ENCODE data around the gene FCER1G.

Gene FCER1G

DNA sequence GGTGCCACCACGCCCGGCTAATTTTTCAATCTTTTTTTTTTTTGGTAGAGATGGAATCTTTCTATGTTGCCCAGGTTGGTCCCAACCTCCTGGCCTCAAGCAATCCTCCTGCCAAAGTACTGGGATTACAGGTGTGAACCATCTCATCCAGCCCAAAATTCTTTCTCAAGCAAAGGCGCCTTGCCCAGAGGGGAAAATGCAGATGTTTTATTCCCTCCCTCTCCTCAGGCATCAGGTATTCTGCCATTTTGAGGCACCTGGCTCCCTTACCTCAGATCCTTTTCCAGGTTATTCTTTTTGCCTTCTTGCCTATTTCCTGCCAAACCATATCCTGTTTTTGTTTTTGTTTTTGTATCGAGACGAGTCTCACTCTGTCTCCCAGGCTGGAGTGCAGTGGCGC is 26.7 kb upstream of the FCER1G start:
- no peak for DNase-seq (ENCODE audit: low read depth, low spot score)

DNA sequence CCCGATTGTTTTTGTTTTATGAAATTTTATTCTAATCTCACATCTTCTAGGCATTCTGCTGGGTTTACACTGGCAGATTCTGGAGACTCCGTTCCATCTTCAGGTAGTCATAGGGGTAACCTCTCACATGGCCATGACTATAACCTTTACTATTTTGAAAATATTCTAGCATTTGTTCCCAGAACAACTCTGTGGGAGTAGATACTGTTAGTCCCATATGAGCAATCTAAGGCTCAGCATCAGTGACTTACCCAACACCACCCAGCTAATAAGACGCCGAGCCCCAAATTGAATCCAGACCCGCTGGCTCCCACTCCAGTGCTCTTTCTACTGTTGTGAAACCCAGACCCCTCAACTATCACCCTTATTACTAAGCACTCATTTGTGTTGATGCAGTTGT is 26.1 kb upstream of the FCER1G start:
- no peak for DNase-seq (ENCODE audit: low read depth, low spot score)

DNA sequence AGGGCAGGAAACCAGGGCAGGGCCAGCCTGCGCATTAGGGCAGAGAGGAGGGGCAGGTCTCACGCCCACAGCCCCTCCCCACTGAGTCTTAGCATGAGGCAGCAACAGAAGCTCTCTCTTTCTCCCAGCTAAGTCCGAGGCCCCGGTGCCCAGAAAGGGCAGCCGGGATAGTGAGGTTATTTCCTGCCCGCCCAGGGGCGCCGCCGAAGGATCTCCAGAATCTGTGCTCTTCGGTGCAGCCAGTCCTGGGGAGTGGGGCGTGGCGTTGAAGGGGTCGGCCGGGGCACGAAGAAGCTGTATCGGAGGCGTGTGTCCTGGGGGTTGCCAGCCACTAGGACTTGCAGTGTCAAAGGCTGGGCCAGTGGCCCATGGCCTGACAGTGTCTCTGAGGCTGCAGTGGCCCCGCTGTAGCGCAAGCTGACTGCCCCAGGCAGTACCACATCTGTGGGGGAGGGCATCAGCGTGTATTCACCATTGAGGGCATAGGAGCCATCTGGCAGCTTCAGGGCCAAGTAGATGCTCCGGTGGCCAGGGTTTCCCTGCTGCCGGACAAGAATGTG is 24.1 kb upstream of the FCER1G start:
- no peak for DNase-seq (ENCODE audit: low read depth, low spot score)

DNA sequence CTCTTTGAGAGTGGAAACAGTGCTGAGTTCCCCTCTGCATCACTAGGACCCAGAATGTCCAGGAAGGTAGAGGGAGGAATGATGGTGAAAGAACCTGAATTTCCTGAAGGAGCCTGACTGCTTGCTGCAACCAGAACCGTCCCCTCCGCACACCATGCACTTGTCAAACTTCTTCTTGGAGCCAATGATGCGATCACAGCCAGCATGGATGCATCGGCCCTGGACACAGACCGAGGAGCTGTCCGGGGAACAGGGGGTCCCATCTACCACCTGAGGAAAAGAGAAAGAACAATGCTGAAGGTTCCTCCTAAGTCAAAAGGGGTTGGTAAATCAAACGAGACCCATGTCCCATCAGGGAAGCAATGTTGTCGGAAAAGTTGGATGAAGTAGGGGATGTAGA is 23.1 kb upstream of the FCER1G start:
- DNase-seq (ENCODE audit: low read depth, low spot score): no peak

DNA sequence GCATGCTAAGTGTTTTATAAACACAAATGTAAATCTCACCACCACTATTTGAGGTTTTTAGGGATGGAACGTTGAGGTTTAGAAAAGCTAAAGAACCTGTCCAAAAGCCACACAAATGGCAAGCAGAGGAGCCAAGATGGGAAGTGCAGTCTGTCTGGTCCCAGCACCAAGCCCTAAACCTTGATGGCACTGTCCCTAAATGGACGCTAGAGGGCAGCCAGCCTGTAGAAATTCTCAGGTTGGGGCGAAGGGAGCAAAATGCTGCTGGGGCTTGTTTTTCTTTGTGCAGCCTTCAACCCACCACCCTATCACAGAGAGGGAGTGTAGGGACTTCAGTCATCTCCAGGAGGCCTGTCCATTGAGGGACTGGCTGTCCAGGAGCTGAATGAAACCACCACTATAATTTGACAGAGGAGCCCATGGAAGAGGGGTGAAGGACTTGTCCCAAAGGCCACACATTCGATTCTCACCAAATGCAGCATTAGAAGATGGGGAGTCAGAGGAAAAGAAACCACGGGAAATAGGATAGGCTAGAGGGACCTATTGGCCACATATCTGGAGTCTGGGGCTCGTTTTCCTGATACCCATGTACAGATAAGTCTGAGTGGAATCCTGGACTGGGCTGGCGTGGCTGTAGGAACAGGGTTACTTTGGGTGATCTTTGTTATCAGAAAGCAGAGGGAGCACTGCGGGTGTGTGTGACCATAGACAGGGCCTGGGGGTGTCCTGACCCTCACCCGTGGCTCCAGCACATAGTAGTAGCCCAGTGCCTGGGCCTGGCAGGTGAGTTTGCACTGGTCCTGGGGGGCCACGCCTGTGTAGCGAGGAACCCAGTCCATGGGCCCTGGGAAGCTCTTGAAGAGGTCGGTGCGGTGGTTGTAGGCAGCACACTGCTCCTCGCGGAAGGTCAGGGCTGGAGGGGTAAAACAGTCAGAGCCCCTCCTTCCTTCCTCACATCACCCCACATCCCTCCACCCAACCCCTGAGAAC is 22.3 kb upstream of the FCER1G start:
- peak; percentile 51 for DNase-seq (ENCODE audit: low read depth, low spot score)

DNA sequence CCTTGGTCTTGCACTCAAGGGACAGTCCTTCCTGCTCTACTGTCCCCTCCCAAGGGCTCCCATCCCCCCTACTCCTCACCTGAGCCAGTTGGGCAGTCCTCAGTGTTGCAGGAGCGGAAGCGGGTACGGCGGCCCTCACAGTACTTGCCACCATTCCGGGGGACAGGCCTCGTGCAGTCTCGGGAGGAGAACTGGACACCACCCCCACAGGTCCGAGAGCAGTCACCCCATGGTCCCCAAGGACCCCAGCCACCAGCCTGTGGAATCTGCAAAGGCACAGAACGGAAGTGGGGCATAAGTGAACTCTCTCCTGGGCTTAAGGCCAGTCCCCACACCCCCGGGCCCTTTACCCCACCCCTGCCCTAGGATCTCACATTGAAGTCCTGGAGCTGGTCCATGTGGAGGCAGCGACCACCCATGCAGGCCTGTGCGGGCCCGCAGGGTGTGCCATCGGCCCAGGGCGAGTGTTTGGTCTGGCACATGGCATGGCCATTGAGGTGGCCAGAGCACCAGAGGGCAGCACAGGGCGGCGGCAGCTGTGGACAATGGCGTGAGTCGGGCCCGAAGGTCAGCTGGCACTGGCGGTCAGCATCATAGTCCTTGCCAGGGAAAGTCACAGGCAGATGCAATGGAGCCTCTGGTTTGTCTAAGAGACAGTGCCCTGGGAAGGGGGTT is 21.4 kb upstream of the FCER1G start:
- DNase-seq (ENCODE audit: low read depth, low spot score): no peak

DNA sequence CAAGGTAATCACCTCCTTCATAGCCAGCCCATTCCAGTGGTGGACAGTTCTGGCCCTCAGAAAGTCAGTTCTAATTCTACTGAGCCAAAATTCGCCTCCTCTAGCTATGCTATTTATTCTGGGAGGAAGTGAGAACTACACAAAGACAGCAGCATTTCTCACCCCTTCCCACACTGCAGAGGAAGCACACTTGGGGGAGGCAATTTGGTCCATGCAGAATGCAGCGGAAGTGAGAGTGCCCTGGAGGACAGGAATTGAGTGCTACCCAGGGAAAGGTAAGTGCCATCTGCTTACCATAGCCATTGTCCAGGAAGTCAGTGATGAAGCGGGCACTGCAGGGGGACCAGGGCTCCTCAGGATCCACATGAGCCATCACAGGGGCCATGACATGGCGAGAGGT is 19.9 kb upstream of the FCER1G start:
- no peak for DNase-seq (ENCODE audit: low read depth, low spot score)

DNA sequence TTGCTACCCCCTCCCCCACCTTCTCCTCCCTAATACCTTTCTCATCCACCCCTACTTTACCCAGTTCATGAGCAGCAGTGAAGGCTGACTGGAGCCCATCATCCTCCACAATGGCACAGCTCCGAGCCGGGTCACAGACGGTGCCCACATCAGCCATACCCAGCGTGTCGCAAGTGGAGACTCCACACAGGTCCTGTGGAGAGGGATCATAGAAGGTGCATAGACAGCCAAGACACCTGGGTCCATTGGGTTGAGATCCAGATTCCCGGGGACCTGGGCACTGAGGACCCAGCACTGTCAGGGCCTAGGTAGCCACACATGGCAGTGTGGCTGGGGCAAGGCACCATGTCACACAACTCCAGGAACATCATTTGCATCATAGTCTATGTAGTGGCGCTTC is 19.0 kb upstream of the FCER1G start:
- DNase-seq (ENCODE audit: low read depth, low spot score): no peak

DNA sequence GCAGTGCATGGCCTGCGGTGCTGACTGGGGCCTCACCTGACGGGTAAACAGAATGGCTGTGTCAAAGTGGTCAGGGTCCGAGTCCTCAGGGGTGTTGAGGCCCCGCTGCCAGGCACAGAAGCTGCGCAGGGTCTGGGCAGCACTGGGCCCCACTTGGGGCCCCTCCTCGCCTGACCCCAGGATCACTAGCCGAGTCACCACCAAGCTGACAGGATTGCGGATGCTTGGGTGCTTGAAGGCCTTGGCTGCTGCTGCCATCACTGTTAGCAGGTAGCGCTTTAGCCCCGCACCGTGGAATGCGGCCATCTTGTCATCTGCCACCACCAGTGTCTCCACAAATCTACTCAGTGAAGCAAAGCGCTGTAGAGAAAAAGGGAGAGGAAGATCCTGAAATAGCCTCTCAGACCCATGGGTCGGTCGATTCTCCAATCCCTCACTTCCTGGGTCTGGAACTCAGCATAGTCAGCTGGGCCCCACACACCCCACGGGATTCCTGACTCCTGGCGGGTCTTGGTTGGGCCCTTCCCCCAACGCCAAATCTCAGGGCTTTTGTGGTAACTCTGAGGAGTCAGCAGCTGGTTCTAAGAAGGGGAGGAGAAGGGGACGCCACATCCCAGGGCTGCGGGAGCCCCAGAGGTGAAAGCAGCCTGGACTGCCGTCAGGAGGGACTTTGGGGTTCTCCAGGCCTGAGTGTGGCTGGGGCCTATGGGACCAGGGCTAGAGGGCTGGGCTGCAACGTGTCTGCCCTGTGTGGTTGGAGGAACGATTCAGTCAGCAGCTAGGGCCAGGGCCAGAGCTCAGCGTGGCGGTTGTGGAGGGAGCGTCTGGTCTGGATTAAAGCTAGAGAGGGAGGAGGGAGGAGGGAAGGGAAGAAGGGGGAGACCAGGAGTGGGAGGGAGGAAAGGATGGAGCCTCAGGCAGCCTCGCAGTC is 18.3 kb upstream of the FCER1G start:
- no peak for DNase-seq (ENCODE audit: low read depth, low spot score)

DNA sequence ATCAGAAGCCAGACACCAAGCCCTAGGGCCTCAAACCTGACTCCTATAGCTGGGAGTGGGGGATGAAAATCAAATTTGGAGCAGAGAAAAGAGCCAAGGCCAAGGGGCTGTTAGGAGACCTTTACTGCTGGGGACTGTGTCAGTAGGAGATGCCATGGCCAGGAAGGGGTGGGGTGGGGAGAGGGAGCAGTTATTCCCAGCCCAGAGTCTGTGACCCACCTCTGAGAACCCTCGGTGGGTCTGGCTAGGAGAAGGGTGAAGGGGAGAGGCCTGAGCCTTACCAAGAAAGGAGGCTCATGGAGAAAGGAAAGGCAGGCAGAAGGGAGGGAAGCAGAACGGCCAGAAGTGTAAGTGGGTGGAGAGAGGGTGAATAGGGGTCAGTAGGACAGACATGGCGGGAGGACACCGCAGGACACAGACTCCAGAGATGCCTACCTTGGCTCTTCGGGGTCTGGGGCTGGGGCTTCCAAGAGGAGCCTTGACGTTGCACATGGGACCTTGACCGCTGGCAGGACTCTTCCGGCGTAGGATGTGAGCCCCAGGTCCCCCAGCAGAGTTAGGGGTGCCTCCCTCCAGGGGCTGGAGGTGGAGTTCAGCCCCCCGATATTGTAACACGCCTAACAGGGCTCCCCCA is 17.4 kb upstream of the FCER1G start:
- no peak for DNase-seq (ENCODE audit: low read depth, low spot score)

DNA sequence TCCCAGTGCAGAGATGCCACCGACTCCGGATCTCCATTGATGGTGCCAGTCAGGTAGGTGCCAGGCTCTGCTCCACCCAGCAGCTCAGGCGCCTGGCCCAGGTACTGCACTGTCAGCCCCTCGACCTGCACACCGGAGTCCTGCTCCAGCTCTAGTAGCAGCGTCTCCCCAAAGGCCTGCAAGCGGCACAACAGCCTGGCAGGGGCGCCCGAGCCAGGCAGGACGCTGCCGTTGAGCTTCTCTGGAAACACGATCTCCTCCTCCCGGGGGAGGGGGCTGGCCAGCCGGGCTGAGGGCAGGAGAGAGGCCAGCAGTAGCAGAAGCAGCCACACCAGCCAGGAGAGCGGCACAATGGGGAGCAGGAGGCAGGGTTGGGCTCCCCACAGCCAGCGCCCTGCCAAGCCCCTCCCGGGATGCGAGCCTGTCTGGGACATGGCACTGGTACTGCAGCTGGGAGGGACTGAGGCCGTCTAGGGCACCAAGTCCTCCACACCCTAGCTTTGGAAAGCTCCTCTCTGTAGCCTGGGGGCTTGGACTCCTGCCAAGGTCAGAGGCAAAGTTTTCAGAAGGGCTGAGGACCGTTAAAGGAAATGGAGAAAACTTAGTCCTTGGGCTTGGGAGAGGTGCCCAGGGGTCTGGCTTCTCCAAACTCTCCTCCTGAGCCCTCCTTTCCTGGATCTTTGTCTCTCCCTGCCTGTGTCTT is 16.8 kb upstream of the FCER1G start:
- no peak for DNase-seq (ENCODE audit: low read depth, low spot score)

DNA sequence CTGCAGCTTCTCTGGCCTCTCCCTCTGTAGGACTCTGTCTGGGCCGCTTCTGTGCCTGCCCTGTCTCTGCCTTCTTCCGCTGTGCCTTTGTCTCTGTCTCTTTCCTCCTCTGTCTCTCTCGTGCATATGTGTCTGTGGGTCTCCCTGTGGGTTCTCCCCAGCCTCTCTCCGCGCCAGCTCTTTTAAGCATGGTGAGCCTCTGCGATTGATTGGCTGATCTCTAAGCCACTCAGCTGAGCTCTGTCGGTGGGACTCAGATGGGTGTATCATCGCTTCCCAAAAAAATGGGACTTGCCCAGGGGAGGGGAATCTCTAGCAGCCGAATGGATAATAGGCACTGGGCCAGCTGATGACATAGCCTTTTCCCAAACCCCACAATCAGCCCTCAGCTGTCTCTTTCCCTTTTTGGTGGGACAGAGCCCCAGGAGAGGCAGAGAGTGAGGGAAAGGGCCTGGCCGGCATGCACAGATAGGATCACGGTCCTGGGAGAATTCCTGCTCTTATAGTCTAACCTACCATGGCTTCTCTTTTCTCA is 16.1 kb upstream of the FCER1G start, which contains the start of gene ADAMTS4:
Gene ADAMTS4 (minus strand): TSS at position 158 of the 535 bp plus-strand sequence. CDS start 427 bp downstream, outside the sequence.
- DNase-seq (ENCODE audit: low read depth, low spot score): no peak

DNA sequence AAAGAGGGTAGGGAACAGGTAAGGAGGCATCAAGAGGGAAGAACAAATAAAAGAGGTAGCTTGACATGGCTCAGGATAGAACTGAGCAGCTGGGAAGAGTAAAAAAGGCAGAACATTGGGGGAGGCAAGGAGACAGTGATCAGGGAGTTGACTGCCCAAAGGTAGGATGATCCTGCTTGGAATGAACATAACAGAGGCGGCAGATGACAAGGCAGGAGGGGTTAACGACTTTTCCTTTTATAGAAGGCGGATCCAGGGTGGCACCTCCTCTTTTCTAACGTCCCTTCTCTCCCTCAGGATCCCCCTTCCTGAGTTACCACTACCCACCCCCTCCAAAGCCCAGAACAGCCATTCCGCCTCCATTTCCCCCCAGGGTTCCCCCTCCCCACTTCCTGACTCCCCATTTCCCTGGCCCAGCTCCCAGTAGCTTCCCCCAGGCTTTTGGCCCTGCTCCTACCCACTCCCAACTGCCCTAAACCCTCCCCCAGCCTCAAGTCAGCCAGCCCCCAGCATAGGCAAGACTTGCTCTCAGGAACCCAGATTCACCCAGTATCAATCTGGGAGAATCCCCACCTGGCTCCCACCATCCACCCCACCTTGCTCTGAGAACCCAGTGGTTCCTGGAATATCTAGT is 15.5 kb upstream of the FCER1G start:
- no peak for DNase-seq (ENCODE audit: low read depth, low spot score)

DNA sequence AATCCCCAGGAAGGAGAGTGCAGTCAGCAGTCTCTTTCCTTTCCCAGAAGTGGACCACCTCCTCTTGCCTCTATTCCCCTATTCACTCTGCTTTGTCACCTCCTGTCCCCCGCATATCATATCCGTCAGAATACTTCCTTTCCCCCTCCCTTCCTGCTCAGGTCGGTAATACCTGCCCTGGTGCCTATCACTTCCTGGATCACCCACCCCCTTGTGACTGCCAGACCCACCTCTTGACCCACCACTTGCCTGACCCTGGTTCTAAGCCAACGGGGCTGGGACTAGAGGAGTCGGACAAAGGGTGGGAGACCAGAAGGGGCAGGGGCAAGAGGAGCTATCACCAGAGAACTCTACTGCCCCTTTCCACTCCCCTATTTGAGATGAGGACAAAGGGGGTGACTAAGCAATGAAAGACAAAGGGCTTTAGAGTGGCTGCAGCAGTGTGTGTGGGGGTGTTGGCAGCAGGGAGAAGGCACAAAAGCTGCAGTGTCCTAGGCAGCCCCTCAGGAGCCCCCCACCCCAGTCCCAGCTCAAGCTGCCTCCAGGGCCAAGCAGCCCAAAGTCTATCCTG is 14.6 kb upstream of the FCER1G start:
- DNase-seq (ENCODE audit: low read depth, low spot score): no peak

DNA sequence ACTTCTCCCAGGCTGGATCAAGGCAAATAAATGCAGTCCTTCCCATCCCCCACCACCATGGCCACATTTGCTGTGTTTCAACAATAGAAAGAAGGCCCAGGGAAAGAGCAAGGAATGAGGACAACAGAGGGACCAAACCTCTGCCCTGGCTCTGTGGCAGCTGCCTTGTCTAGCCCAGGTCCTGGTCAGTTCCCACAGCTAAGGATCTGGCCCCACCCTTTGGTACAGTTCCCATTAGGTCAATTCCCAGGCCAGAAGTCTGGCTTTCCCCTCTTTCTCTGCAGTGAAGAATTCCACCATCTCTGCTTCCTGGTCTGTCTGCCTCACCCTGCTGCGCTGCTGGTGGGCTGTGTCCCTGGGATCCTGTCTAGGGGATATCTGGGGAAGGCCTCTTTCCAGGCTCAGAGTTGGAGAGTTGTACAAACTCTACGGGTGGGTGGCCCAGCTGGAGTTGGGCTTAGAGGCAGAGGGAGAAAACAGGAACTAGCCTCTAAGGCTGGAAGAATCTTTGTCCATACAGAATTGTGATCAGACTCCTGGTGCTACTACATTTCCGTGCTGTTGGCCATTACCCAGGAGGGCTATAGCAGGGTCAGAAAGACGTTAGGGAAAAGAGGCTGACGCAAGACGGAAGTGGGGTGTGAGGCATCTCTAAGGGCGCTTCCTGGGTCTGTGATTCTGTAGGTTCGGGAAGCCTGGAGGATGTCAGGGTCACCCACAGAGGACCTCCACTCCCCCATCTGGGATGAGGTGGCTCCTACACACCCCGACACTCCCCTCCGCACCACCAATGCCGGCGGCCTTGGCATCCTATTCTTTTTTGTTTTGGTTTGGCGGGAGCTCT is 13.9 kb upstream of the FCER1G start:
- no peak for DNase-seq (ENCODE audit: low read depth, low spot score)

DNA sequence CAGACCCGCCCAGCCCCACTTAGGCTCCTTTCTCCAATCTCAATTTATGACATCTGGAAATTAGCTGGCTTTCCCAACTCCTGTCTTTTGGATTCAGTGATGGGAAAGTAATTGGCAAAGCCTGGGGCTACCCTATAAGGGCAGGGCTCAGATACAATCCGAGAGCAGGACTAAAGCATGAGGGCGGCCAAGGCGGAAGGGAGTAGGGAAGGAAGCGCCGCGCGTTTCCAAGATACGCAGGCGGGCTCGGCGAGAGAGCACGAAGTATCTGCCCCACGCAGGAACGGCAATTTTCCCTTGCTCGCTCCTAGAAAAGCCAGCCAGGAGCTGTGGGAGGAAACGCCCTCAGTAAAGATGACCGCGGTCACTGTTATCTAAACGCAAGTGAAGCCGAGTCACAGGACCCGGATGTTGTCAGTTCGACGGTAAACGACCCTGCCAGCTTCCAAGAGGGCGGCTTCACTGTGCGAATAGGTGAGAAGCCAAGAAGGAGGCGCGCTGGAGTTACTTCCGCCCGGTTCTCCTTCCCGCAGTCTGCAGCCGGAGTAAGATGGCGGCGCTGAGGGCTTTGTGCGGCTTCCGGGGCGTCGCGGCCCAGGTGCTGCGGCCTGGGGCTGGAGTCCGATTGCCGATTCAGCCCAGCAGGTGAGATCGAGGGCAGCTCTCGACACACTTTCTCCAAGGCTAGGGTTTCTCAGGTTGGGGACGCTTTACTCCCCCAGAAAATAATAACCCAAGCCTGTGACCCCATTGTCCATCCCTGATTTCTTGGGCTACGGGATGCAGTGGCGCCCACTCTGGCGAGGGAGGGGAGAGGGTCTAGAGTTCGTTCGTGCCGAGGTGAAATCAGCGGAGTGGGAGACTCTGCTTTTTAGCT is 13.0 kb upstream of the FCER1G start, which contains the start of gene NDUFS2:
Gene NDUFS2 (plus strand): TSS at position 532 of the 877 bp plus-strand sequence. CDS start 19 bp downstream, at position 551.
- DNase-seq (ENCODE audit: low read depth, low spot score): peak; percentile 94
